Islet of Langerhans (tissue), 1 donor: ENCODE results near the gene FHL2.
"Not testable (repeated sequence)": the region's sequence is repeated elsewhere in the genome, so short reads cannot be mapped to it uniquely, and the experiment has no call there.

Experiments
- FAIRE-seq: peaks from one replicate; lab custom pipeline; 2011; peaks lifted over from hg19 to GRCh38; lab: Jason Lieb, UNC

FHL2 gene

GRCh38 chr2:105337122-105338019, 61.5 kb downstream of the FHL2 start, which contains the start of gene C2orf49:
TSS of gene C2orf49 (plus strand) at chr2:105337540. CDS start at chr2:105337588, 48 bp downstream.
- FAIRE-seq, result peak; percentile 78

- FAIRE-seq, result peak; percentile 58
Observed at GRCh38 chr2:105336786-105337121, 62.1 kb downstream of the FHL2 start.

- FAIRE-seq, result no peak
Observed at GRCh38 chr2:105335469-105335868, 63.4 kb downstream of the FHL2 start.

DNA sequence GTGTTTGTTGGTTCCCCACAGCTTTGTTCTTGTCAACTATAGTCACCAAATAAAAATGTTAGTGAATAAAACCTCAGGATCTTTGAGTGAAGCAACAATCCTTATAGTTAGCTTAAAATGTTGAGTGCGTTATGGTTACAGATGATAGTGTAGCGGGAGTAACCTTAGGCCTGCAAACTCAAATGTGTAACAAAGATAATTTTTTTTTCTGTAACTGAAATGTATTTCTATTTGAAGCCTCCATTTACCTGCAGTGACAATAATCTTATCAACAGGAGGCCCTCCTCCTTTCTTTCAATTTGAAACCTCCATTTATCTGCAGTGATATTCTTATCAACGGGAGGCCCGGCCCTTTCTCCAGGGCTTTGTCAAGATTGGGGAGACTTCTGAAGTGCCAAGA, 64.6 kb downstream of the FHL2 start:
- no peak for FAIRE-seq

DNA sequence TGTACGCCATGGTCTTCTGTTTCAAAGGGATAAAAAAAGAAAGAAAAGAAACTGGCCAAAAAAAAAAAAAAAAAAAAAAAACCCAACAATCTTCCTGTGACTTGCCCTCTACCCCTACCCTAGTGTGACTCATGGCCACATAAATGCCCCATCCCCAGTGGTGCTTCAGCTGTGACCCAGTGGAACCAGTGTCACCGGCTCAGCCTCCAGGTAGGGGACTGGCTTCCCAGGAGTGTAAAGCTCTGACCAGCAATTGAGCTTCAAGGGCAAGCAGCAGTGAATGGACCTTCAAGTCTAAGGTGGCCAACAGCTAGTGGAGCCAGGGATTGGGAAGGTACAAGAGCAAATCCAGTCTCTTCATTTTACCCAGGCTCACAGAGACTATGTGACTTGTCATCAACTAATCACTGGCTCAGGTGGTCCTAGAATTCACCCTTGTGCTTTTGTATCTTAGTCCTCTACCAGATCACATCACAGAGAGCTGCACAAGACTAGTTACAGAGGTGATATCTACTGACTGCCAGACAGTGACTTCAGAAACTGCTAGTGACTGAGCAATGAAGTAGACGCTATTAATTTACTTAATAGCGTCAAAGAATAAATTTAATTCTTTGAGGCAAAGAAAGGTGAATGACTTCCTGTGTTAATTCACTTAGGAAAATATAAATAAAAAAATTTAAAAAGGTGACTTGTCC, 68.0 kb downstream of the FHL2 start:
- FAIRE-seq, result no peak

GRCh38 chr2:105329561-105330495, 69.0 kb downstream of the FHL2 start, which contains the start of gene TGFBRAP1:
TSS of gene TGFBRAP1 (minus strand) at chr2:105329735. CDS start at chr2:105308301, 21,434 bp downstream.
- no peak for FAIRE-seq

GRCh38 chr2:105329197-105329554, 69.7 kb downstream of the FHL2 start:
- FAIRE-seq, result no peak

DNA sequence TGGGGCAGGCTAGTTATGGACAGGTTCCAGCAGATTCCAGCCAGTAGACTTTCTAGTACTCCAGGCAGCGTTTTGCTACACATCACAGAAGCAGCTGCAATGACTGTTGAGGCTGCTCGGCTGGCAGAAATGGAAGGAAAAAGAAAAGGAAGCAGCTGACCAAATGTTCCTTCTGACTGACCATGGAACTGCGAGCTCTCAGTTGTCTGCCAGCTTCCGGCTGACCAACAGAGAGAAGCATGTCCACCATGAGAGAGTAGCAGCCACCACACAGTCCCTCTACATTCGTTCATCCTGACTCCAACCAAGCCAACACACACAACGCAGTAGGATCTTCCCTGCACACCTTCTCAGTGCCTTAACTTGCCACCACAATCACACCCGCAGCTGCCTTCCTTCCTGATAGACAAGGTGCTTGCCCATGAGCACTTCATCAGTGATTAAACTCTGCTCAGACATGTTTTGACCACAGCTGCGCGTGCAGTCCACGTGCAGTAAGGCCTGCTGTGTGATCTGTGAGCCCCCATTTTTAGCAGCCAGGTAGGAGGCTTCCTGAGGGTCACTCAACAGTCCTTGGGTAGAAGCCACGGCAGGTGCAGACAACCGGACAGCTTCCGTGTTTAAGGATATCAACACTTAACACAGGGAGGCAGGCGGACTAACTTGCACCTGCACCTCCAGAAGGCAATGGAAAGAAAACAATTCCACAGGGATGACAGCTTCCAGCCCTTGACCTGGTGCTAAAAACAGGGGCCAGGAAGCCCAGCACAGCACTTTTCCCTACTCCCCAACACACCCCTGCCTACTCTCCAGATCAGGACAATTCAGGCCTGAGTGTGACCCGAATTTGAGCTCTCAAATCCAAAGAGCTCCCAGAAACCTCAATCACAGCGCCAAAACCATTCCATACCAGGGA, 70.3 kb downstream of the FHL2 start:
- FAIRE-seq, result no peak

DNA sequence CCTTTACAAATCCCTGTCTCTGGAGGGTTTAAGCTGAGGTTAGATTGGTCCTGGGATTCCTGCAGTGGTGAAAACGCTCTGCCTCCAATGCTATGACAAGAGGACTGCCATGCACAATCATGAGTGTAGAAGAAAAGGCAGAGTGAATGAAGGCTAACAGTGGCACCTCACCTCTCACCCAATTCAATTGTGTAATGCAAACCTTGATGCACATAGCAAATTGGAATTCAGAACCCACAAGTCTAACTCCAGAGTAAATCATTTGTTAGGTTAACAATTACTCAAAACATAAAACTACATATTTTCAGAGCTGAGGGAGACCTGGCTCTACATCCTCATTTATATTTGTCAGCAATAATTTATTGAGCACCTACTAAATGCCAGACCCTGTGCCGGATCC, 71.2 kb downstream of the FHL2 start:
- FAIRE-seq, result no peak

- FAIRE-seq, result not testable (repeated sequence)
Observed at GRCh38 chr2:105327271-105327670, 71.6 kb downstream of the FHL2 start.

- FAIRE-seq, result no peak
Observed at GRCh38 chr2:105325389-105325963, 73.4 kb downstream of the FHL2 start.

GRCh38 chr2:105324732-105325131, 74.1 kb downstream of the FHL2 start:
- no peak for FAIRE-seq

DNA sequence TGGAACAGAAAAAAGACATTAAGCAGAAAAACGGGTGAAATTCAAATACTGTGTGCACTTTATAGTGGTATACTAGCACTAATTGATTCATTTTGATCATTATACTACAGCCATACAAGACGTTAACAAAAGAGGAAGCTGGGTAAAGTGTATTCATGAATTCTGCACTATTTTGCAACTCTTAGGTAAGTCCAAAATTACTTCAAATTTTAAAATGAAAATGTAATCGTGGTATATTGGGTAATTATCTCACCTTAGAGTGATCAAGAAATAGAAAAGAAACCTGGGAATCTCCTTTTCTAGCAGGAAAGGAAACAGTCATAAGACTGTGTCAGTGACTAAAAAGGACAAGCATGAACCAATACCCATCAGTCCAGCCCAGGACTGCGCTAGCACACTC, 74.8 kb downstream of the FHL2 start:
- FAIRE-seq, result no peak

GRCh38 chr2:105323111-105323510, 75.7 kb downstream of the FHL2 start:
- no peak for FAIRE-seq

- FAIRE-seq, result no peak
Observed at GRCh38 chr2:105321875-105322646, 76.8 kb downstream of the FHL2 start.

- no peak for FAIRE-seq
Observed at GRCh38 chr2:105320651-105321215, 78.1 kb downstream of the FHL2 start.

GRCh38 chr2:105317937-105318336, 80.9 kb downstream of the FHL2 start:
- no peak for FAIRE-seq

DNA sequence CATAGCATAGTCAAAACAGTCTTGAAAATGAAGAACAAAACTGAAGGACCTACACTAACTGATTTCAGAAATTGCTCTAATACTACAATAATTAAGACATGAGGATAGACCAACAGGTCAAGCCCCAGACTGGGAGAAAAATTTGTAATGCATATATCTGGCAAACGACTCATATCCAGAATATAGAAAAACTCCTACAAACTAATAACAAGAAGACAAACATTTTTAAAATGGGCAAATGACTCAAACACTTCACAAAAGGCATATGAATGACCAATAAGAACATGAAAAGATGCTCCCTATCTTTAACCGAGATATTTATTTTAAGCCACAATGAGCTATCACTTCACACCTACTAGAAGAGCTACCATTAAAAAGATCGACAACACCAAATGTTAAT, 83.5 kb downstream of the FHL2 start:
- FAIRE-seq, result no peak

DNA sequence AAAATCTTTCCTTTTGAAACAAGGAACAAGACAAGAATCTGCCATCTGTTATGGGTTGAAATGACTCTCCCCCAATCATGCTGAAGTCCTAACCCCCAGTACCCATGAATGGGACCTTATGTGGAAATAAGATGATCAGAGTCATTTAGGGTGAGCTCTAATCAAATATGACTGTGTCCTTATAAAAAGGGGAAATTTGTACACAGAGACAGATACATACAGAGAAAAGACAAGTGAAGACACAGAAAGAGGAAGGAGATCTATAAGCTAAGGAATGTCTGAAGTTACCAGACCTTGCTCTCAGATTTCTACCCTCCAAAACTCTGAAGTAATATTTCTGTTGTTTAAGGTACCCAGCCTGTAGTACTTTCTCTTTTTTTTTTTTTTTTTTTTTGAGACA, 85.0 kb downstream of the FHL2 start:
- FAIRE-seq, result no peak
